ENCODE data around the gene SCAF4. TPM values are rescaled to one million over a fixed set of nuclear protein-coding genes. Genes with fewer than 3 reads are reported as not detected.

The SCAF4 gene
- total and polyA plus RNA-seq, 2 of the 8 experiments (the other 6 are each of a cell fraction or from before 2014, with no cell fraction given): 28.9 to 55.1 TPM

GRCh38 chr21:31731056-31731856, 662 bp downstream of the SCAF4 start (continued):
- TF ChIP-seq CTCF (IDR thresholded peaks at IDR 0.05; ENCODE audit: control extremely low read depth in 1 of 3, insufficient read depth in 1 of 3, low read depth in 1 of 3, low read length in 3 of 3) (peak in 1 of 3 experiments; percentile 33; a peak in 2 of 4 replicates), CBX8 (IDR thresholded peaks at IDR 0.05; ENCODE audit: borderline replicate concordance, low read depth, low read length) (no peak), ATF2 (IDR thresholded peaks at IDR 0.05; ENCODE audit: low read length) (no peak), SUZ12 (IDR thresholded peaks at IDR 0.05; ENCODE audit: low read length) (no peak), TAF1 (IDR thresholded peaks at IDR 0.05; ENCODE audit: low read depth, low read length) (no peak)
